HG02885 (cell line): Measurements from ENCODE around the gene ITGB4.

Experiments
- ATAC-seq: cut with Tn5 transposase; IDR thresholded peaks from one replicate; pipeline ENCODE4 v1.9.1; 2021; ENCODE audit warnings: mild to moderate bottlenecking; ENCODE audit not compliant: unreplicated experiment, poor library complexity

ITGB4 gene

GRCh38 chr17:75720656-75721462, at the start of gene ITGB4:
Gene ITGB4 (plus strand): TSS chr17:75721459. CDS start chr17:75724704, 3,245 bp downstream.
- no peak for ATAC-seq

- no peak for ATAC-seq
Measured at GRCh38 chr17:75672011-75672410, 49.2 kb upstream of the ITGB4 start.

- ATAC-seq: no peak
Measured at GRCh38 chr17:75673487-75673886, 47.8 kb upstream of the ITGB4 start.

DNA sequence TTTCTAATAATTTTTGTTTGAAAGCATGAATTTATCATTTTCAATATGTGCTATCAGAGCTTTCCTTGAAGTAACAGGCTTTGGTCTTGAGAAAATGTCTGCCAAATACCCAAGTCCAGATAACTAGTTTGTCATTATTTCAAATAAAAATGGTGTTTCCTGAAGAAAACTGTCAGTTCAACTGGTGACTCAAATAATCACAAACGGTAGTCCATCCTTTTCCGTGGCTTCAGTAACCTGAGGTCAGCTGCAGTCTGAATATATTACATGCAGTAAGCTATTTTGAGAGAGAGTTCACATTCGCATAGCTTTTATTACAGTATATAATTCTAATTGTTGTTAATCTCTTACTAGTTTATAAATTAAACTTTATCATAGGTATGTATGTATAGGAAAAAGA, 44.8 kb upstream of the ITGB4 start:
- ATAC-seq: no peak

GRCh38 chr17:75679706-75680211, 41.5 kb upstream of the ITGB4 start:
- ATAC-seq: no peak

GRCh38 chr17:75680431-75680830, 40.8 kb upstream of the ITGB4 start:
- no peak for ATAC-seq

DNA sequence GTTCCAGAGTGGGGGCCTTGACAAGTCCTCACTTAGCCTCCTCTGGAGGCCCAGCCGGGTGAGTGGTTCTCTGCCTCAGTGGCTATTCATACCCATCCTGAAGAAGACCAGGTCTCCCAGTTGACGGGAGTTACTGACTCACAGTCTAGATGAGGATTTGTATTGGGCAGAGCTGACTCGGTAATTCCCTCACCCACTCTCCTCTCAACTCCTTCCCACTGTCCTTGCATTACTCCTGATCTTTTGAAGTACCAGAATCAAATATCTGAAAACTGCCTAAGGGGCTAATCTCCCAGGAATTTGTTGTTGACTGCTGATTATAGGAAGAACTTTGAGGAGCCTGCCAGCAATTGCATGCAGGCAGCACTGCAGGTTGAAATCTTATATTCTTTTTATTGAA, 40.0 kb upstream of the ITGB4 start:
- ATAC-seq: no peak

DNA sequence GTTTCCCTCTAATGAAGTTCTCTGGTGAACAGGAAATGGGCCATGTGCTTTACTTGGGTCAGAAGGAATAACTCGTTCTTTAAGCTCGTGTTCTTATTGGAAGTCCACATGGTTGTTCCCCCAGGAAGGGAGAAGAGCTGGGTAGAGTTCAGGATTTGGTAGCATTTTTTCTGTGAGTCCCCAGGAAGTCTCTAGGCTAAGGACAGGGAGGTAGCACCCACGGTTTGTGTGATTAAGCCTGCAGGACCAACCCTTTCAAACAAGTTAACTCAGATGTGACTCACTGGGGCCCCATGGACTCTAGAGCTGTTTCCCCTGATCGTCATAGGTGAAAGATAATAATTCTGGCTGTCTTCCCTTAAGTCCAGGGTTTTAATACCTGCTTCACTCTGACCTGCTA, 37.7 kb upstream of the ITGB4 start:
- ATAC-seq: no peak

DNA sequence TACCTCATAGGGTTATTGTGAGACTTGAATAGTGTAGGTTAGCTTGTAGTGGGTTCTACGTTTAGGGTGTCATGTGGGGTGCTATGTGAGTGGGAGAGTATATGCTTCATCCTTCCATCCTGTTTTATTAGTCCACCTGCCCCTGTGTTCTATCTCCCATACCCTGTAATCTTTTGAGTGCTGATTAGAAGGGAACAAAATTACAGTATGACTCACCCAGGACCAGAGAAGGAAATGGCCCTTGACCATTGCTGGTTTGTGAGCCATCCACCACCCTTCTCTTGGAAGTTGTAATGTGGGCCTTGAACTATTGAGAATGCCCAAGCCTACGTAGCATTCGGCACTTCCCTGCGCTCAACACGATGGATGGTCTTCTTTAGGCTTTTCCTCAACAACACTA, 37.0 kb upstream of the ITGB4 start:
- ATAC-seq: no peak

- no peak for ATAC-seq
Measured at GRCh38 chr17:75684924-75685323, 36.3 kb upstream of the ITGB4 start.

DNA sequence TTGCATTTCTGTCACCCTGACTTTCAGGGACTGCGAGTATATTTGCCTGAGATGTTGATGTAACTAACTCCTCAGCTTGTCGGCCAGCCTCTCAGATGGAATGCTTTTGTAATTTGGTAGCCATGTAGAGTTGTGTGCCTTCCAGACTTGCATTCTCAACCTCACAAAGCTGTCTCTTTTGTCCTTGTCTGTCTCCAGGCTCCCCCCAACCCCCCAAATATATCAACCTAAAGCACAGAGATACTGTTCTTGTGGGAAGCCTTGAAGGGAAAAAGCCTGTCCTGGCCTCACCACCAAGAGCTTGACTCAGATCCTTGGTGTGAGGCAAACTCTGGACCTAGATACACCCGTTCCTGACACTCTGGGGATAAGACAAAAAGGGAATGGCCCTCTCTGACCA, 35.8 kb upstream of the ITGB4 start:
- ATAC-seq: no peak

DNA sequence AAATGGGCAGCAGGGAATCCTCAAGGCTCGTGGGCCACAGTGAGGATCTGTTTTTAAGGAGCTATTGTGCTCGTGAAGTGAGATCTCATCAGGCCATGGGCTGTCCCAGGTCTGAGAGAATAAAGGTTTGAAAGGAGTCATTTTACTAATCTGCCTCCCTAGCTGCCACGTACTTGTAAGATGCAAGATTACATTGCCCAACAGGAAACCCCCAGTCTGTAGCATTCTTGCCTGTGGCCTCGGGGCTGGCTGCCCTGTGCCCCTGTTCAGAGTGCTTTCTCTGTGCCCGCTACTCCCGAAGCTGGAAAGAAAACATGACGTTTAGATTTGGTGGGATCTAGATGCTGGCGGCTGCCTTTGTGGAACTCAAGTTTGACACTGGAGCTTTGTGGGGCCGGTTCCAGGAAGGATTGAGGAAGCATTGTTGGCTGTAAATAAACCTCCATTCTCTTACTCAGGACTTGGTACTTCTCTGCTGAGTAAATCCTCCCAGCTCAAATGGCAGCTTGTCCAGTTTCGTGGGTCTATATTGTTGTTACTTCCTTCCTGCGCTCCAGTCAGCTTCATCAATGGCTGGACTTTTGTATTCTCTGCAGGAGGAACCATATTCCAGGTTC, 32.9 kb upstream of the ITGB4 start:
- no peak for ATAC-seq

GRCh38 chr17:75689441-75689873, 31.8 kb upstream of the ITGB4 start:
- ATAC-seq: no peak

GRCh38 chr17:75691371-75691791, 29.9 kb upstream of the ITGB4 start:
- no peak for ATAC-seq

- ATAC-seq: no peak
Measured at GRCh38 chr17:75691801-75692626, 29.2 kb upstream of the ITGB4 start.

- ATAC-seq: no peak
Measured at GRCh38 chr17:75692976-75693375, 28.3 kb upstream of the ITGB4 start.

GRCh38 chr17:75693500-75694481, 27.5 kb upstream of the ITGB4 start:
- no peak for ATAC-seq

GRCh38 chr17:75694536-75694935, 26.7 kb upstream of the ITGB4 start:
- ATAC-seq: no peak

DNA sequence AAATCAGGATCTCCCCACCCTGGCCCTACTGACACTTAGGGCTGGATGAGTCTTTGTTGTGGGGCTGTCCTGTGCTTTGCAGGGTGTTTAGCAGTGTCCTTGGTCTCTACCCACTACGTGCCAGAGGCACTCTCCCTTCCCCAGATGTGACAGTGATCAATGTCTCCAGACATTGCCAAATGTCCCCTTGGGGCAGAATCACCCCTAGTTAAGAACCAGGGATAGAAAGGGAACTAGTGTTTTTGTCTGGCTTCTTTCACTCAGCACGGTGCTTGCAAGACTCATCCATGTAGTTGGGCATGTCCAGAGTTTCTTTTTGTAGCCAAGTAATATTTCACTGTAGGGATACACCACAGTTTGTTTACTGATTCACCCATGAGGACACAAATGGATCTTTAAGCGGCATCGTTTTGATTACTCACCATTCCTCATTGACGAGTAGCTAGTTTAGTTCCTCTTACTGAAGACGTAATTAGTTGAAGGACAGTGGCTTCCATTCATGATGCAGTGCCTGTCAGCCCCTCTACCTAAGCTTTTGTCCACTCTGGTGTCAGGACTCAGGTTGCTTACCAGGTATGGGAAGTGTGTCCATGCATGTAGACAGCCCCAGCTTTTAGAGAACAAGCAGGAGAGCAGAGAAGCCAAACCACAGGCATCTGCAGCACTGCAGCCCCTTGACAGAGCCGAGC, 26.0 kb upstream of the ITGB4 start:
- no peak for ATAC-seq
